Anterior cingulate cortex (tissue), 58 donors: ENCODE measurements around the gene SIVA1.
"Not testable (repeated sequence)": the region's sequence is repeated elsewhere in the genome, so short reads cannot be mapped to it uniquely, and the experiment has no call there.

Experiments
- DNase-seq, 58 donors: peaks; one replicate each; lab custom pipeline; 2025; lab: John Stamatoyannopoulos, UW

The SIVA1 gene

GRCh38 chr14:104747876-104748275 is 5.1 kb upstream of the SIVA1 start:
- no peak for DNase-seq

- DNase-seq = peak in 37 of 58 donors; percentile 23 to 81 (median 65)
These were observed 3.8 kb upstream of the SIVA1 start for GRCh38 chr14:104749111-104749649.

- no peak for DNase-seq
These were observed 2.7 kb upstream of the SIVA1 start for GRCh38 chr14:104750056-104750752.

GRCh38 chr14:104750753-104751057 is 2.2 kb upstream of the SIVA1 start:
- DNase-seq = not testable (repeated sequence)

GRCh38 chr14:104751539-104752422 is 1.2 kb upstream of the SIVA1 start:
- peak in 1 of 58 donors; percentile 69 for DNase-seq

- peak in 1 of 58 donors; percentile 99 for DNase-seq
These were observed 568 bp upstream of the SIVA1 start for GRCh38 chr14:104752423-104752734.

GRCh38 chr14:104753528-104754212 is 723 bp downstream of the SIVA1 start:
- peak in 2 of 58 donors; percentile 18 to 56 for DNase-seq

GRCh38 chr14:104754213-104754851 is 1.4 kb downstream of the SIVA1 start:
- DNase-seq = no peak

GRCh38 chr14:104755621-104756020 is 2.7 kb downstream of the SIVA1 start:
- no peak for DNase-seq

- no peak for DNase-seq
These were observed 3.7 kb downstream of the SIVA1 start for GRCh38 chr14:104756477-104757237.

GRCh38 chr14:104757238-104757585 is 4.3 kb downstream of the SIVA1 start:
- DNase-seq = no peak

GRCh38 chr14:104757681-104758392 is 4.9 kb downstream of the SIVA1 start:
- DNase-seq = no peak

GRCh38 chr14:104758981-104759969 is 6.3 kb downstream of the SIVA1 start:
- no peak for DNase-seq

GRCh38 chr14:104765517-104765916 is 12.6 kb downstream of the SIVA1 start:
- no peak for DNase-seq

GRCh38 chr14:104766256-104766862 is 13.4 kb downstream of the SIVA1 start:
- DNase-seq = no peak

GRCh38 chr14:104766863-104767633 is 14.1 kb downstream of the SIVA1 start:
- DNase-seq = no peak

- no peak for DNase-seq
These were observed 14.6 kb downstream of the SIVA1 start for GRCh38 chr14:104767634-104767918.
